NCI-H460 (cell line): ENCODE data around the gene NCAM1. TPM values are rescaled to one million over a fixed set of nuclear protein-coding genes. Genes with fewer than 3 reads are reported as not detected.
"Not testable (repeated sequence)": the region's sequence is repeated elsewhere in the genome, so short reads cannot be mapped to it uniquely, and the experiment has no call there.

Experiments used
- DNase-seq: peaks from one replicate; pipeline ENCODE4 v3.0.0-alpha.2; 2016; ENCODE audit warnings: low read depth; ENCODE audit errors: extremely low read depth
- polyA plus RNA-seq: library from polyadenylated mRNA; depleted of rRNA; stranded (reverse); fragments of >200 nt; gene quantifications from 2 replicates; pipeline ENCODE4 v1.2.3, GENCODE V29; 2014; cell fraction: nucleus; rRNA removed
- total RNA-seq: library from RNA; depleted of rRNA; stranded (reverse); fragments of >200 nt; shearing (Covaris generic); gene quantifications from 2 replicates; pipeline ENCODE4 v1.2.3, GENCODE V29; 2014; rRNA removed

NCAM1 gene
- total RNA-seq, result 17.8 and 19.8 TPM in 2 replicates
- polyA plus RNA-seq, result 6.7 and 9.0 TPM in 2 replicates

GRCh38 chr11:112961146-112961668 lies at the start of gene NCAM1:
NCAM1 (plus strand) TSS chr11:112961420.
- peak; percentile 80 for DNase-seq

- no peak for DNase-seq
These were observed 38.6 kb upstream of the NCAM1 start for GRCh38 chr11:112922606-112923005.

- DNase-seq, result not testable (repeated sequence)
These were observed 36.4 kb upstream of the NCAM1 start for GRCh38 chr11:112924836-112925235.

GRCh38 chr11:112925516-112926310 lies 35.5 kb upstream of the NCAM1 start:
- no peak for DNase-seq

GRCh38 chr11:112928136-112928535 lies 33.1 kb upstream of the NCAM1 start:
- DNase-seq, result no peak

- no peak for DNase-seq
These were observed 31.8 kb upstream of the NCAM1 start for GRCh38 chr11:112929432-112929831.

- no peak for DNase-seq
These were observed 29.5 kb upstream of the NCAM1 start for GRCh38 chr11:112931703-112932102.

GRCh38 chr11:112932593-112932992 lies 28.6 kb upstream of the NCAM1 start:
- no peak for DNase-seq

GRCh38 chr11:112933970-112934369 lies 27.2 kb upstream of the NCAM1 start:
- no peak for DNase-seq

GRCh38 chr11:112941104-112941503 lies 20.1 kb upstream of the NCAM1 start:
- no peak for DNase-seq

GRCh38 chr11:112942966-112943643 lies 18.1 kb upstream of the NCAM1 start:
- DNase-seq, result no peak

GRCh38 chr11:112946866-112947265 lies 14.4 kb upstream of the NCAM1 start:
- no peak for DNase-seq

GRCh38 chr11:112949781-112950575 lies 11.2 kb upstream of the NCAM1 start:
- no peak for DNase-seq

GRCh38 chr11:112958670-112959069 lies 2.5 kb upstream of the NCAM1 start:
- no peak for DNase-seq

GRCh38 chr11:112961751-112962578 lies 745 bp downstream of the NCAM1 start:
- DNase-seq, result no peak

GRCh38 chr11:112962579-112963367 lies 1.6 kb downstream of the NCAM1 start:
- DNase-seq, result no peak

GRCh38 chr11:112963368-112963955 lies 2.2 kb downstream of the NCAM1 start:
- no peak for DNase-seq

- DNase-seq, result no peak
These were observed 4.4 kb downstream of the NCAM1 start for GRCh38 chr11:112965656-112966055.

- no peak for DNase-seq
These were observed 5.3 kb downstream of the NCAM1 start for GRCh38 chr11:112966561-112966960.
